ENCODE data around the gene SSRP1. TPM values are rescaled to one million over a fixed set of nuclear protein-coding genes. Genes with fewer than 3 reads are reported as not detected.
A peak's percentile ranks its signal among the peaks of the same experiment; 100 is the strongest.

The SSRP1 gene
- total and polyA plus RNA-seq, 2 of the 13 experiments (the other 11 are each of a cell fraction or from before 2014, with no cell fraction given): 93.6 to 129 TPM

GRCh38 chr11:57311109-57311936 is 24.4 kb downstream of the SSRP1 start (continued):
- TF ChIP-seq MLXIP (CRISPR knock-in tag; IDR thresholded peaks at IDR 0.05; ENCODE audit: borderline replicate concordance) (no peak), RNF219 (CRISPR knock-in tag; IDR thresholded peaks at IDR 0.05) (no peak), IKZF4 (CRISPR knock-in tag; IDR thresholded peaks at IDR 0.05; ENCODE audit: borderline replicate concordance, low read depth, not compliant biosample characterization) (no peak), SALL1 (CRISPR knock-in tag; IDR thresholded peaks at IDR 0.05) (no peak), GZF1 (CRISPR knock-in tag; IDR thresholded peaks at IDR 0.05) (no peak), ARID4A (CRISPR knock-in tag; IDR thresholded peaks at IDR 0.05; ENCODE audit: borderline replicate concordance) (peak; percentile 12; the same call in 1 of the 2 replicates), NCOR1 (IDR thresholded peaks at IDR 0.05; ENCODE audit: borderline replicate concordance, low read length) (no peak), HDAC2 (CRISPR knock-in tag; IDR thresholded peaks at IDR 0.05) (no peak), TEF (CRISPR knock-in tag; IDR thresholded peaks at IDR 0.05) (no peak), ZNF598 (CRISPR knock-in tag; IDR thresholded peaks at IDR 0.05; ENCODE audit: borderline replicate concordance) (0 out of 2 replicates have a peak, but pooled peaks have one; percentile 14), ZNF563 (CRISPR knock-in tag; IDR thresholded peaks at IDR 0.05) (0 out of 2 replicates have a peak, but pooled peaks have one; percentile 9), RORA (CRISPR knock-in tag; IDR thresholded peaks at IDR 0.05) (no peak), ATAD3A (CRISPR knock-in tag; IDR thresholded peaks at IDR 0.05) (no peak), AGO2 (optimal IDR thresholded peaks at IDR 0.05; ENCODE audit: low read depth, low read length) (peak; percentile 83), ZNF335 (CRISPR knock-in tag; IDR thresholded peaks at IDR 0.05) (no peak), ZNF367 (CRISPR knock-in tag; IDR thresholded peaks at IDR 0.05; ENCODE audit: borderline replicate concordance) (no peak), TBX3 (IDR thresholded peaks at IDR 0.05; ENCODE audit: borderline replicate concordance) (no peak), NFKB2 (CRISPR knock-in tag; IDR thresholded peaks at IDR 0.05; ENCODE audit: borderline replicate concordance) (no peak)

All from HepG2 (cell line).